Gastrocnemius medialis (tissue), 4 donors: ENCODE measurements around the gene SELENOO.

Source experiments
- CTCF ChIP-seq, 5 experiments: fragments of 450-650 bp in 3 of 5; fragments of 200-600 bp in 2 of 5; sonication (generic) in 2 of 5; IDR thresholded peaks in 4 of 5; conservative IDR thresholded peaks in 1 of 5; 1 replicate in 4 of 5; 2 replicates in 1 of 5; pipeline ENCODE4 v1.5.1; 2016 to 2019; ENCODE audit warnings: antibody characterized with exemption in 5 of 5, mild to moderate bottlenecking in 3 of 5, moderate library complexity in 3 of 5
- POLR2A ChIP-seq, 2 donors: fragments of 450-650 bp; IDR thresholded peaks; one replicate each; pipeline ENCODE4 v1.6.1; 2017; ENCODE audit warnings: antibody characterized with exemption in 2 of 2, mild to moderate bottlenecking in 2 of 2, moderate library complexity in 2 of 2

GRCh38 chr22:50169181-50169759 is 31.5 kb upstream of the SELENOO start:
- no peak for TF ChIP-seq CTCF (IDR thresholded peaks at IDR 0.05 in 4 of 5, conservative IDR thresholded peaks at IDR 0.05 in 1 of 5)
- TF ChIP-seq POLR2A (IDR thresholded peaks at IDR 0.05) = no peak
